H1 (cell line): ENCODE results near the gene FRMD4A. TPM values are rescaled to one million over a fixed set of nuclear protein-coding genes. Genes with fewer than 3 reads are reported as not detected.

Experiments used
- CTCF ChIP-seq, 3 experiments: IDR thresholded peaks; 1 replicate in 2 of 3; 2 replicates in 1 of 3; pipeline versions ENCODE4 v1.5.1 to v1.6.1; 2011; ENCODE audit warnings: low read length in 3 of 3, mild to moderate bottlenecking in 3 of 3, inconsistent platforms in 2 of 3, low read depth in 1 of 3, moderate library complexity in 1 of 3; ENCODE audit not compliant: insufficient read depth in 1 of 3; ENCODE audit errors: control extremely low read depth in 1 of 3
- EZH2 ChIP-seq: fragments of 200-600 bp; sonication (generic); IDR thresholded peaks from 2 replicates; pipeline ENCODE4 v1.7.1; 2012; ENCODE audit warnings: low read depth, mild to moderate bottlenecking, moderate library complexity, low read length, inconsistent platforms; ENCODE audit not compliant: severe bottlenecking
- KDM5A ChIP-seq: fragments of 200-600 bp; IDR thresholded peaks from 2 replicates; pipeline ENCODE4 v1.7.1; 2012; ENCODE audit warnings: mild to moderate bottlenecking, low read length, inconsistent platforms, mixed read lengths
- polyA plus RNA-seq, 7 experiments: library from polyadenylated mRNA; depleted of rRNA in 3 of 7; stranded (reverse) in 5 of 7; unstranded in 2 of 7; fragments of >200 nt in 5 of 7; fragments of 200-250 nt in 2 of 7; gene quantifications; 1 replicate in 5 of 7; 2 replicates in 1 of 7; 4 replicates in 1 of 7; pipeline versions ENCODE4 v1.2.1 to v1.2.3, GENCODE V29; 2011 to 2013; ENCODE audit warnings: missing spikeins in 2 of 7, mixed read lengths in 2 of 7
- total RNA-seq: library from RNA; stranded (reverse); fragmentation: NEBNext Ultra II Directional; extraction: Animal tissue kit (Norgen Biotek cat#: 25700); gene quantifications from 2 replicates; pipeline ENCODE4 v1.2.1, GENCODE V29; 2021

Gene FRMD4A
- total and polyA plus RNA-seq, 2 of the 8 experiments (the other 6 are each of a cell fraction or from before 2014, with no cell fraction given): 38.6 to 39.6 TPM

- TF ChIP-seq CTCF (IDR thresholded peaks at IDR 0.05; ENCODE audit: control extremely low read depth in 1 of 3, insufficient read depth in 1 of 3, low read depth in 1 of 3, low read length in 3 of 3) (no peak), KDM5A (no peak), EZH2 (no peak)
Measured at GRCh38 chr10:13758756-13759155, 572.0 kb downstream of the FRMD4A start (continued).
